Measurements from ENCODE around the gene TMCO2.

DNA sequence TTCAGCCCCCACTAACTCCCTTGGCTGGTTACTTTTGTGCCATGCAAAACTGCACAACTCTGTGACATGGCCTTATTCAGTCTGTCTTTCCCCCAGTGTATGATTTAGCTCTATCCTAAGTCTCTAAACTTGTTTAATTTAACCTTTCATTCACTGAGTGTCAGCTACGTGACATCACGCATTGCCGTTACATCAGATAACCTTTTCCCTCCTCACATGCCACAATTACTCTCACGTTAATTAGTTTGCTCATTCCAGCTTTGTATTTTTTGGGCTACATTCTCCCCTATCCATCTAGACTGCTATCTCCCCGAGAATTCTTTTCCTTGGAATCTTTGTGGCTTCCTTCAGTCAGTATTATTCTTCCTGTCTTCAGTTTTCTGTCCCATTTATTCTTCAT is 29.4 kb upstream of the TMCO2 start:
- TF ChIP-seq, protein P1, sequence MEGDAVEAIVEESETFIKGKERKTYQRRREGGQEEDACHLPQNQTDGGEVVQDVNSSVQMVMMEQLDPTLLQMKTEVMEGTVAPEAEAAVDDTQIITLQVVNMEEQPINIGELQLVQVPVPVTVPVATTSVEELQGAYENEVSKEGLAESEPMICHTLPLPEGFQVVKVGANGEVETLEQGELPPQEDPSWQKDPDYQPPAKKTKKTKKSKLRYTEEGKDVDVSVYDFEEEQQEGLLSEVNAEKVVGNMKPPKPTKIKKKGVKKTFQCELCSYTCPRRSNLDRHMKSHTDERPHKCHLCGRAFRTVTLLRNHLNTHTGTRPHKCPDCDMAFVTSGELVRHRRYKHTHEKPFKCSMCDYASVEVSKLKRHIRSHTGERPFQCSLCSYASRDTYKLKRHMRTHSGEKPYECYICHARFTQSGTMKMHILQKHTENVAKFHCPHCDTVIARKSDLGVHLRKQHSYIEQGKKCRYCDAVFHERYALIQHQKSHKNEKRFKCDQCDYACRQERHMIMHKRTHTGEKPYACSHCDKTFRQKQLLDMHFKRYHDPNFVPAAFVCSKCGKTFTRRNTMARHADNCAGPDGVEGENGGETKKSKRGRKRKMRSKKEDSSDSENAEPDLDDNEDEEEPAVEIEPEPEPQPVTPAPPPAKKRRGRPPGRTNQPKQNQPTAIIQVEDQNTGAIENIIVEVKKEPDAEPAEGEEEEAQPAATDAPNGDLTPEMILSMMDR (conservative IDR thresholded peaks at IDR 0.05; ENCODE audit: low read depth, low read length): no peak
- no peak for TF ChIP-seq EZH2 (IDR thresholded peaks at IDR 0.05; ENCODE audit: borderline replicate concordance, low read depth, low read length, poor library complexity, severe bottlenecking)
